ENCODE results near the gene VPS33B. TPM values are rescaled to one million over a fixed set of nuclear protein-coding genes. Genes with fewer than 3 reads are reported as not detected.

Gene VPS33B
- total and polyA plus RNA-seq, 2 experiments from 2014 or later, result 8.8 to 15.2 TPM

GRCh38 chr15:90981681-90982080 lies 40.7 kb downstream of the VPS33B start:
- no peak overlapping the region for H3K4me2 ChIP-seq
- no peak for ATAC-seq
- no peak overlapping the region for H3K4me3 ChIP-seq
- DNase-seq (ENCODE audit: low spot score), result no peak
- H4K20me1 ChIP-seq (replicated peaks; ENCODE audit: insufficient read depth), result peaks cover 23% of the 10 kb centered on the region
- TF ChIP-seq NANOG (IDR thresholded peaks at IDR 0.05; ENCODE audit: borderline replicate concordance) (no peak), ZNF114 (CRISPR knock-in tag; IDR thresholded peaks at IDR 0.05) (no peak), ZNF331 (CRISPR knock-in tag; IDR thresholded peaks at IDR 0.05; ENCODE audit: low read depth) (no peak), STAT1 (IDR thresholded peaks at IDR 0.05; ENCODE audit: unreplicated experiment) (no peak), JUNB (IDR thresholded peaks at IDR 0.05; ENCODE audit: unreplicated experiment) (no peak), EZH2 (IDR thresholded peaks at IDR 0.05; ENCODE audit: low read depth, unreplicated experiment) (no peak), EZH2phosphoT487 (IDR thresholded peaks at IDR 0.05; ENCODE audit: unreplicated experiment) (no peak), CREB1 (CRISPR knock-in tag; IDR thresholded peaks at IDR 0.05; ENCODE audit: low read depth) (no peak), REST (IDR thresholded peaks at IDR 0.05; ENCODE audit: unreplicated experiment) (no peak), POLR2AphosphoS5 (IDR thresholded peaks at IDR 0.05; ENCODE audit: low read depth) (no peak), CTCF (conservative IDR thresholded peaks at IDR 0.05; ENCODE audit: low read depth in 2 of 2) (no peak), ZNF462 (CRISPR knock-in tag; IDR thresholded peaks at IDR 0.05) (no peak), ETS1 (IDR thresholded peaks at IDR 0.05) (no peak)
- peaks cover 34% of the 10 kb centered on the region for H3K79me2 ChIP-seq (replicated peaks; ENCODE audit: insufficient read depth)
- no peaks in the 10 kb centered on the region for H3K4me1 ChIP-seq (ENCODE audit: insufficient read depth)
- Mint-ChIP-seq H3K4me3 (no peak overlapping the region), H3K4me1 (no peaks in the 10 kb centered on the region), H3K36me3 (ENCODE audit: low read depth) (peaks cover 81% of the 10 kb centered on the region), H3K9me3 (no peaks in the 10 kb centered on the region), H3K27ac (no peak overlapping the region), H3K27me3 (ENCODE audit: insufficient read depth, low read depth, poor library complexity) (no peaks in the 10 kb centered on the region)
- no peaks in the 10 kb centered on the region for H3F3A ChIP-seq (replicated peaks; ENCODE audit: low read depth)
- H2AFZ ChIP-seq, result no peak overlapping the region
- H3K9me2 ChIP-seq (ENCODE audit: insufficient read depth), result no peaks in the 10 kb centered on the region
- peaks cover 66% of the 10 kb centered on the region for H3K36me3 ChIP-seq (ENCODE audit: insufficient read depth)
- no peak overlapping the region for H3K27ac ChIP-seq (ENCODE audit: low read depth)
- no peaks in the 10 kb centered on the region for H3K27me3 ChIP-seq (ENCODE audit: insufficient read depth)

Data from GM23338 (cell line).